GM12892 (cell line): ENCODE measurements around the gene EDN1.

Source experiments
- DNase-seq: peaks from one replicate; pipeline ENCODE4 v3.0.0; 2011; ENCODE audit not compliant: insufficient read length
- FAIRE-seq: peaks from 2 replicates; lab custom pipeline; 2011; peaks lifted over from hg19 to GRCh38; lab: Jason Lieb, UNC
- POLR2A ChIP-seq: IDR thresholded peaks from 2 replicates; pipeline ENCODE4 v1.6.1; 2011; ENCODE audit warnings: low read depth, low read length, control low read depth
- POLR2AphosphoS5 ChIP-seq: IDR thresholded peaks from 2 replicates; pipeline ENCODE4 v1.6.1; 2011; ENCODE audit warnings: low read depth, low read length, control low read depth
- TAF1 ChIP-seq: IDR thresholded peaks from 2 replicates; pipeline ENCODE4 v1.6.1; 2011; ENCODE audit warnings: low read depth, mild to moderate bottlenecking, control low read depth, low read length, borderline replicate concordance

EDN1 gene

DNA sequence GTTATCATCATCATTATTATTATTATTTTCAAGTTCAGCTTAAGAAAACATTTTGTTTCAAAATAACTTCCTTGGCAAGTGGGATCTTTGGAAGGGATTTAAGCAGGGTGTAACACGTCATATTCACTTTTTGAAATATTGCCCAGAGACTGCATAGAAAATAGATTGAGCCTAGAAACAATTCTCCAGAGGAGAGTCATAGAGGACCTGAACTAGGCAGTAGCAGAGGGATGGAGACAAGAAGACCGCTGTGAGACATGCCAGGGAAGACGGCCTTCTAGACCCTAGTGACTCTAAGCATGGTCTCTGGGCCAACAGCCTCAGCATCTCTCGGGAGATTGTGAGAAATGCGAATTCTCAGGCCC lies 55.5 kb downstream of the EDN1 start:
- no peak for FAIRE-seq

More for the DNA sequence above, 55.5 kb downstream of the EDN1 start:
- no peak for DNase-seq
- TF ChIP-seq POLR2A (no peak), POLR2AphosphoS5 (no peak), TAF1 (no peak)
